Fibroblast of skin of left quadriceps (primary cell): ENCODE results near the gene NPVF.

Source experiments
- DNase-seq, 2 experiments: peaks; one replicate each; pipeline ENCODE4 v3.0.0-alpha.2; 2013; ENCODE audit warnings: low read depth in 2 of 2

NPVF gene

GRCh38 chr7:25228386-25228785 is at the start of gene NPVF:
NPVF (minus strand) TSS chr7:25228486; CDS start chr7:25228439, 47 bp downstream.
- no peak for DNase-seq

DNA sequence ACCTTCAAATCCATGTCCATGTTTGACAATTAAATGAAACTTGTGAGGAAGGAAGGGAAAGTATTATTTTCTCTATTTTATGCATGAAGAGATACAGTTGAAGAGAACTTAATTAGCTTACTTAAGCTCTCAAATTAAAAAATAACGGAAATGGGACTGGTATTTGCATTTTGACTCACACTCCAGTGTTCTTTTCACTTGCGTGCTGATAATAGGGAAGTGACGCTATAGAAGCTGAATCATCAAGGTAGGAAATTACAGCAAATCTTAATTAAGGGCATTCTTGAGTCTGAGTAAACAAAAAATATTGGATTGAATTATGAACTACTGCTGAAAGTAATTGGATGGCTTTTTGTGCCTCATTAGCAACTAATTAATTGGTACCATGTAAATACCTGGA is 44.0 kb upstream of the NPVF start:
- no peak for DNase-seq

GRCh38 chr7:25263337-25263736 is 35.1 kb upstream of the NPVF start:
- DNase-seq = peak in 1 of 2 experiments; percentile 23

DNA sequence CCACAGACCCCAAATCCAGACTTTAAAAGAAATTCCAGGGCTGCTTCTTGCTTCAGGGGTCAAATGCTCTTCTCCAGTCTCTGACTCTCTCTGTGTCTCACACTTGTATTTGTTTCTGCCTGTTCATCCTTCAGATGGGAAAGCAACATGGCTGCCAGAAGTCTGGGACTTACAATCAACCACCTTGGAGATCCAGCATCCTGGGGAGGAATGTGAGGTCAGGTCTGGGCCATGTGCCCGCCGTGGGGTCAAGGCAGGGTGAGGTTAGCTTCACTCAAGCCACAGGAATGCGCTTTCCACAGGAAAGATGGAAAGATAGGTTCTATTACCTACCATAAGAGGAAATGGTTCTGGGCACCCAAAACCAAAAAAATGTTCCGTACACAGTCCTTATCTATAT is 34.3 kb upstream of the NPVF start:
- DNase-seq = no peak

- DNase-seq = no peak
These were observed 33.4 kb upstream of the NPVF start for GRCh38 chr7:25261545-25262140.

DNA sequence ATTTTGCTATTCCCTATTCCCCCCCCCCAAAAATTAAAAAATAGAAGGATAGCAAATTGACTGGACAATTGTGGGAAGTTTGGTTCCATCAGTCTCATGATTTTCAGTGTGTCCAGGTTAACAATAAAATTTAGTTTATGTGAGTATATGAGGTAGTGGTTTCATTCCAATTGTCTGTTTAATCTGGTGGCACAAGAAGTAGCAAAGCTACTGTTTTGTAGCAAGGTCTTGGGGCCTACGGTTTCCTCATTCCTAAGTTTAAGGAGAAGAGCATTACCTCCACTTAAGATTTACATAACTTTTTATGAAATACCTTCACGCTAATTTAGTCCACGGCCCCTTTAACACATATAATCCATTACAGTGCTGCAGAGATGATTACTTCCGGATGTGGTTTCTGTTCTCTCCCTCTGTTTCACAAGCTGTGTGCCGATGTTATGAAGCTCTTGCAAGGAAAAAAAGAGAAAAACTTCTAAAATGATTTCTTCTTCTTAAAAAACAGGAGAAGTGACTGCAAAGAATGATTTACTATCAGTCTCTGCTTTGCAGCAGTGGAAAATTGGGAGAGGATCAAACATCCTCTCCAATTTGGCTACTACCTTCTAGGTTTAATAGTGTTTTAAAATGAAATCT is 32.7 kb upstream of the NPVF start:
- DNase-seq = peak; percentile 44 to 49

- peak; percentile 53 to 58 for DNase-seq
These were observed 31.4 kb upstream of the NPVF start for GRCh38 chr7:25259487-25260243.

GRCh38 chr7:25256333-25256819 is 28.1 kb upstream of the NPVF start:
- DNase-seq = no peak

- DNase-seq = no peak
These were observed 27.5 kb upstream of the NPVF start for GRCh38 chr7:25255611-25256332.

GRCh38 chr7:25254604-25255003 is 26.3 kb upstream of the NPVF start:
- no peak for DNase-seq

DNA sequence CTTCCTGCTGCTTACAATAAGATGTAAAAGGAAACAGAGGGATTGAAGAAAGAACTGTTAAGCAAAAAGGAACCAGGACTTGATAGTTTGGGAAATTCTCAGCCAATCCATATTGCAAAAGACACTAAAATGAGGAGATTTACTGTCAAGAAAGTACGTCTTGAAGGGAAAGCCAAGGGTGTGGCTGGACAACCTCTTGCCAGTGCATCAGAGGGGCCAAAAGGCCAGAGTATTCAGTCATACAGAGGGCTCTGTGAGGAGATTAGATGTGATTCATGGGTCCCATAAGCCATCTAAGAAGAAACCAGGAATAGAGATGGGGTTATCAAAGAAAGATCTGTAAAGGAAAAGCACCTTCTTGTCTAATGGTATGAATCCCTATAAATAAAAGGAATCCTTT is 25.4 kb upstream of the NPVF start:
- no peak for DNase-seq

DNA sequence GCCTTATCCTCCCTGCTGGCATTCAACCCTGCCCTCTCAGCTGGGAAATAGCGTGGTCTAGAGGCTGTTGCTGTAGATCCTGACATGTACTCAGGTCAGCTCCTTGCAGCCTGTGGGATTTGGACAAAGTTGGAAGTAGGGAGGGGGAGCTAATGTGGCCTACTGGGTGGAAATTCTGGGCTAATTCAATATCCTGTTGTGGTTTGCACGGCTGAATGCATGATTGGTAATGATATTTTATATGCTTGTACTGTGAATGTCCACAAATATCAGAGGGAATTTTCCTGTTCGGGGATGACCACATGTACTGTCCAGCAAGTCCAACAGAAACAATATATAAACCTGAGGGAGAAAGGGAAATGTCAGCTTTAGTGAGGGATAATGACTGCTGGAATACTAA is 22.1 kb upstream of the NPVF start:
- DNase-seq = no peak

DNA sequence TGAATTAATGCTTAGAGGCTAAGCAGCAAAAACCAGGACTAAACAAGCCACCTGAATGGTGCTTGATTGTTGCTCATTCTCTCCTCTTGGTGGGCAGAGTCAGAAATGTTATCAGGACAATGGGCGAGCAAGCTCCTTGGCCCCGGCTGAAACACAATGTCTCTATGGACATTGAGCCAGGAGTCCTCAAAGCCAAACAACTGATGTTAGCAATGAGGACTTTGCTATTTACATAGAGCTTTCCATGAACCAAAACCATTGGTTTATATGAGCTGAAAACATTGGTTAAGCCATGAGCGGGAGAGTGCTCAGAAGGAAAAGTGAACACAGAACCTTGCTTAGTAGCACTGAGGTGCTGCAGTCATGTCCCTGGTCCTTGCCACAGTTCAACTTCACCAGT is 21.5 kb upstream of the NPVF start:
- DNase-seq = no peak

DNA sequence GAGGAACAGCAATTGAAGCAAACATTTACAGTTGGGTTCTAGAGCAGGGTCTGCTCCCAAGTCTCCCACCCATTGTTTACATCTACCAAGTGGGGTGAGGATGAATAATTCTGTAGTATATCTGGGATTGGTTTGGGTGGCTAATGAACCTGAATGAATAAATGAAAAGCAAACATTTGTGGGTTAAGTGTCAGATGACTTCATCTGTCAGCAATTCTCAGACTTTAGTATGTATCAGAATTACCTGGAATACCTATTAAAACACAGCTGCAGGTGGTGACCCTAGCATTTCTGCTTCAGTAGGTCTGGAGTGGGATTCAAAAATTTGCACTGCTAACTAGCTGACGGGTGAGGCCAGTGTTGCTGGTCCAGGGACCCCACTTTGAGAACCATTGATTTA is 18.0 kb upstream of the NPVF start:
- DNase-seq = no peak

GRCh38 chr7:25244254-25245033 is 16.2 kb upstream of the NPVF start:
- DNase-seq = no peak

GRCh38 chr7:25242678-25243077 is 14.4 kb upstream of the NPVF start:
- DNase-seq = no peak

GRCh38 chr7:25240896-25241295 is 12.6 kb upstream of the NPVF start:
- no peak for DNase-seq

- DNase-seq = no peak
These were observed 12.1 kb upstream of the NPVF start for GRCh38 chr7:25240340-25240739.

DNA sequence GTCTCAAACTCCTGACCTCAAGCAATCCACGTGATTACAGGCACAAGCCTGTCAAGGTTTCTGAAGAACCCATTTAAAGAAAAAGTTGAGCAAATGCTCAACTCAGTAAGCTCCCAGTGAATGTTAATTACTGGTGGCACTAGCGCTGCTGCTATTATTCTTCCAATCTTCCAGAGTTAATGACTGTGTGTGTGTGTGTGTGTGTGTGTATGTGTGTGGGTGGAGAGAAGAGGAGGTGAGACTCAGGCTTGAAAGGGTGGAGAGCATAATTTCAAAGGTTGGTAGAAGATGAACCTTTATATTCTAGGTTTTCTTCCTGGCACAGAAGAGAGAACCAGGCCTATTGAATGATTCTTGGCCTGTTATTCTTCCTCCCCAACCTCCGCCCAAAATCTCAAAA is 11.6 kb upstream of the NPVF start:
- no peak for DNase-seq

DNA sequence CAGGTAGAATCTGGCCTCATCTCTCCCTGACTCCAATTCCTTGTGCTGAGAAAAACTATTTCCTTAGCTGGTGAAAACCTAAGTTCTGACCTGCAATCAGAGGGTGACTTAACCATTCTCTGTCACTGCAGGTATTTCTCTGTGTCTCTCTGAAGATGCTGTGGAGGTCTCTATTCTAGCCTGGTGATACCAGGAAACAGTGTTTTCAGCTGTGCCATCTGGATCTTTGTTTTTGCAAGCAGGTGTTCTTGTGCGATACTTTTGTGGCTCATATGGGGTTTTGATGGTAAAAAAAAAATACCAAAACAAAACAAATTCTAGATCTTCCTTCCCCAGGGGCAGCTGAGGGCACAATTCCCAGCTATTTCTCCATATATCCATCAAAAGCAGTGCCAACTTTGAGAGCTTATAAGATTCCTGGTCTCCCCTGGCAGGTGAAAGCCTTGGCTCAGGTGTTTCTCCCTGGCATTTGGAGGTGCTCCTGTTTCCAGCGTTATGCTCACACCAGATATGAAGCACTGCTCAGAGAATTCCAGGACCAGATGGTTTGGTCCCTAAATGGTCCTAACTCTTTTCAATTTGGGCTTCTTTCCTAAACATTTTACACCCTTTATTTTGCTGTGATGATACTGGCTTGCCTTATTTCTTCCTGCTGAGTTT is 9.9 kb upstream of the NPVF start:
- no peak for DNase-seq

DNA sequence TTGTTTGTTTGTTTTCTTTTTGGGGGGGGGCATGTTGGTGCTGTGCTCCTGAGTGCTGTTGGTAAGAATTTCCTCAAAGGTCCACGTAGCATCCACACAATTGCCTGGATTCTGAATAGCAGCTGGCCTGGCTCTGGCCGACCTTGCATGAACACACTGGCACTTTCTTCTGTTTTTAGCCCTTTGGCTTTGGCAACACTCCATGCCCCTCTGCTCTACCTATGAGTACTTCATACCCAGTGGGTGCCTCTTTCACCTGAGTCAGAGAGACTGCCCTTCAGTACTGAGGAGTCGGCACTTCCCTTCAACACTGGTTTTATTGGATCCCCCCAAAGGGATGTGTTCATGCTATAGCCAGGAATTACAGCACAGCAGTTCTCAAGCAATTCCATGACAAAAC is 7.2 kb upstream of the NPVF start:
- DNase-seq = no peak
